Uterus (tissue), 2 donors: ENCODE results near the gene DNAH6.

Experiments
- POLR2A ChIP-seq, 2 donors: fragments of 450-650 bp; IDR thresholded peaks; one replicate each; pipeline ENCODE4 v1.6.1; 2016; ENCODE audit warnings: antibody characterized with exemption in 2 of 2, mild to moderate bottlenecking in 1 of 2, moderate library complexity in 1 of 2
- TF ChIP-seq, protein P1 (sequence below), 4 experiments: fragments of 200-600 bp in 2 of 4; fragments of 450-650 bp in 2 of 4; sonication (generic) in 2 of 4; IDR thresholded peaks; one replicate each; pipeline ENCODE4 v1.5.1; 2016 to 2019; ENCODE audit warnings: antibody characterized with exemption in 4 of 4, mild to moderate bottlenecking in 2 of 4, moderate library complexity in 1 of 4

DNA sequence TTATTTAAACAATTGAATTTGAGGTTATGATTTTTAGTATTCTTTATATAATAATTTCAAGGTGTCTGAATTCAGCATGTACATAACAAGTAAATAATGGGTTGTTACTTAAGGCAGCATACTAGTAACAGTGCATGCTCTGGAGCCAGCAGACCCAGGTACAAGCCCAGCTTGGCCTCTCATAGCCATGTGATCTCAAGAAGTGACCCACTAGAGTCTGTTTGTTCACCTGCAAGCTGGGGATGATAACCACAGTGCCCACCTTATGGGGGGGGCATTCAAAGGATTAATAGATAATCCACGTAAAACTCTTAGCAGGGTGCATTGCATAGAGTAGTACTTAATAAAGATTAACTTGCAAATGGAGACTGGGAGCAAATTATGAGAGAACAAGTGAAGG is 201.0 kb downstream of the DNAH6 start:
- TF ChIP-seq, protein P1, sequence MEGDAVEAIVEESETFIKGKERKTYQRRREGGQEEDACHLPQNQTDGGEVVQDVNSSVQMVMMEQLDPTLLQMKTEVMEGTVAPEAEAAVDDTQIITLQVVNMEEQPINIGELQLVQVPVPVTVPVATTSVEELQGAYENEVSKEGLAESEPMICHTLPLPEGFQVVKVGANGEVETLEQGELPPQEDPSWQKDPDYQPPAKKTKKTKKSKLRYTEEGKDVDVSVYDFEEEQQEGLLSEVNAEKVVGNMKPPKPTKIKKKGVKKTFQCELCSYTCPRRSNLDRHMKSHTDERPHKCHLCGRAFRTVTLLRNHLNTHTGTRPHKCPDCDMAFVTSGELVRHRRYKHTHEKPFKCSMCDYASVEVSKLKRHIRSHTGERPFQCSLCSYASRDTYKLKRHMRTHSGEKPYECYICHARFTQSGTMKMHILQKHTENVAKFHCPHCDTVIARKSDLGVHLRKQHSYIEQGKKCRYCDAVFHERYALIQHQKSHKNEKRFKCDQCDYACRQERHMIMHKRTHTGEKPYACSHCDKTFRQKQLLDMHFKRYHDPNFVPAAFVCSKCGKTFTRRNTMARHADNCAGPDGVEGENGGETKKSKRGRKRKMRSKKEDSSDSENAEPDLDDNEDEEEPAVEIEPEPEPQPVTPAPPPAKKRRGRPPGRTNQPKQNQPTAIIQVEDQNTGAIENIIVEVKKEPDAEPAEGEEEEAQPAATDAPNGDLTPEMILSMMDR (IDR thresholded peaks at IDR 0.05): no peak
- TF ChIP-seq POLR2A (IDR thresholded peaks at IDR 0.05): no peak
